NK-92 treated with Interleukin-12 subunit alpha and Interleukin-12 subunit beta, amount 100 ng/mL, for 24 hours (cell line): ENCODE data around the gene C12orf75.
"Not testable (repeated sequence)": the region's sequence is repeated elsewhere in the genome, so short reads cannot be mapped to it uniquely, and the experiment has no call there.

ENCODE experiments used
- DNase-seq: peaks from one replicate; lab custom pipeline; 2025; lab: John Stamatoyannopoulos, UW

C12orf75 gene

GRCh38 chr12:105378911-105379310 lies 48.4 kb downstream of the C12orf75 start:
- no peak for DNase-seq

GRCh38 chr12:105382771-105383622 lies 52.5 kb downstream of the C12orf75 start:
- DNase-seq: no peak

GRCh38 chr12:105384220-105384619 lies 53.7 kb downstream of the C12orf75 start:
- no peak for DNase-seq

- no peak for DNase-seq
These were observed 54.5 kb downstream of the C12orf75 start for GRCh38 chr12:105384916-105385535.

- DNase-seq: no peak
These were observed 55.9 kb downstream of the C12orf75 start for GRCh38 chr12:105386431-105386830.

- no peak for DNase-seq
These were observed 60.7 kb downstream of the C12orf75 start for GRCh38 chr12:105391231-105391630.

- no peak for DNase-seq
These were observed 63.1 kb downstream of the C12orf75 start for GRCh38 chr12:105393587-105393986.

- DNase-seq: no peak
These were observed 65.5 kb downstream of the C12orf75 start for GRCh38 chr12:105396024-105396423.

GRCh38 chr12:105396983-105397382 lies 66.5 kb downstream of the C12orf75 start:
- DNase-seq: no peak

GRCh38 chr12:105398930-105399329 lies 68.4 kb downstream of the C12orf75 start:
- no peak for DNase-seq

GRCh38 chr12:105399428-105400081 lies 69.1 kb downstream of the C12orf75 start:
- no peak for DNase-seq

- DNase-seq: no peak
These were observed 69.7 kb downstream of the C12orf75 start for GRCh38 chr12:105400227-105400626.

- DNase-seq: no peak
These were observed 70.7 kb downstream of the C12orf75 start for GRCh38 chr12:105401198-105401597.

- no peak for DNase-seq
These were observed 71.9 kb downstream of the C12orf75 start for GRCh38 chr12:105402366-105402765.

- DNase-seq: no peak
These were observed 72.6 kb downstream of the C12orf75 start for GRCh38 chr12:105403095-105403494.

- not testable (repeated sequence) for DNase-seq
These were observed 73.6 kb downstream of the C12orf75 start for GRCh38 chr12:105404134-105404533.

GRCh38 chr12:105406497-105406896 lies 76.0 kb downstream of the C12orf75 start:
- no peak for DNase-seq

GRCh38 chr12:105409279-105409678 lies 78.8 kb downstream of the C12orf75 start:
- DNase-seq: no peak

- DNase-seq: no peak
These were observed 79.4 kb downstream of the C12orf75 start for GRCh38 chr12:105409801-105410471.

GRCh38 chr12:105413911-105414487 lies 83.5 kb downstream of the C12orf75 start:
- DNase-seq: no peak

- no peak for DNase-seq
These were observed 87.2 kb downstream of the C12orf75 start for GRCh38 chr12:105417732-105418131.

- no peak for DNase-seq
These were observed 87.7 kb downstream of the C12orf75 start for GRCh38 chr12:105418229-105418628.
